Urothelium cell line (cell line): ENCODE data around the gene SMAP2.
"Not testable (repeated sequence)": the region's sequence is repeated elsewhere in the genome, so short reads cannot be mapped to it uniquely, and the experiment has no call there.

ENCODE experiments used
- DNase-seq: peaks from one replicate; pipeline ENCODE4 v3.0.0; 2011; ENCODE audit warnings: low spot score, mixed read lengths
- FAIRE-seq: peaks from 2 replicates; lab custom pipeline; 2011; peaks lifted over from hg19 to GRCh38; lab: Jason Lieb, UNC

SMAP2 gene

DNA sequence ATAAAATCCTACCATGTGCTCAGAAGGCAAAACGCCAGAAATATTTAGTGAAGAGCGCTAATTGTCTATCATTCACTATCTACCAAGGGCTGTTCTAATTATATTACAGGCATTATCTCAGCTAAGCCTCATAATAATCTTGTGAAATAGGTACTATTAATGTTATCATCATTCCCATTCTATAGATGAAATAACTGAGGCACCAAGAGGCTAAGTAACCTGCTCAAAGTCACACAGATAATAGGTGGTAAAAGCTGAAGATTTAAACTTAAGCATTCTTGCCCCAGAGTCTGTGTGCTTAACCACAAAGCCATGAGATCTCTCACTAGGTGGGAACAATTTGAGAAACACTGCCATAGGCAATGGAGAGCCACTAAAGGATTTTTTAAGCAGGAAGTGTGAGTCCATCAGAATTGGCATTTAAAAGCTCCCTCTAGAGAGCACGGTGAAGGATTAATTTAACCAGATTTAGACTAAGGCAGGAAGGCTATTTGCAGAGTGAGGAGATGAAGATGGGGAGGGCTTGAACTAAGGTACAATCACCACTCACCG is 1.7 kb upstream of the SMAP2 start:
- no peak for DNase-seq
- FAIRE-seq = no peak

DNA sequence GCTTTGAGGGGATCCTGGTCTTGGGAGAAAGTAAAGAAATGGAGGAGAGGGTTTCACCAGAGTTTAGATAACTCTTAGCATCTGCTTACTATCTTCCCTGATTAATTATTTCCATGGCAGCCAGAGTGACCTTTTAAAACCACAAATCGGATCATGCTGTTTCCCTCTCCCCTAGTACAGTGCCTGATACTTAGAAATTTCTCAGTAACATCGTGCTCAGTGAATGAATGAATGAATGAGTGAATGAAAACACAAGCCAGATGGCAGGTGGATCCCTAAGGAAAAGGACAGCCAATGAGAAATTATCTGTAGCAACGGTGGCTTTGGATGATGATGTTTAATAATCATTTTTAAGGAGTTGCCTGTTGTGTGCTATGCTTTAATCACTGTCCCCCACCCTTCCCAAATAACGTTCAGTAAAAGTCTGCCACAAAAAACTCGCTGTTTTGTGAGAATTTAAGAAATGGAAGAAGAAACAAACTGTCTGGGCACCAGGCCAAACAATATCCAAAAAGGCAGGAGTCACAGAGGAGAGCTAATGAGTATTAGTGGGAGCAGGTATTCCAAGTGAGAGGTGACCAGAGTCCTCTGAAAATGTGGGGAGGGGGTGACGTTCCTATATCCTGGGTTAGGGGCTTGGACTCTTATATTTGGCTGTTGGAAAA is 737 bp upstream of the SMAP2 start:
- no peak for FAIRE-seq
- DNase-seq = peak; percentile 17

DNA sequence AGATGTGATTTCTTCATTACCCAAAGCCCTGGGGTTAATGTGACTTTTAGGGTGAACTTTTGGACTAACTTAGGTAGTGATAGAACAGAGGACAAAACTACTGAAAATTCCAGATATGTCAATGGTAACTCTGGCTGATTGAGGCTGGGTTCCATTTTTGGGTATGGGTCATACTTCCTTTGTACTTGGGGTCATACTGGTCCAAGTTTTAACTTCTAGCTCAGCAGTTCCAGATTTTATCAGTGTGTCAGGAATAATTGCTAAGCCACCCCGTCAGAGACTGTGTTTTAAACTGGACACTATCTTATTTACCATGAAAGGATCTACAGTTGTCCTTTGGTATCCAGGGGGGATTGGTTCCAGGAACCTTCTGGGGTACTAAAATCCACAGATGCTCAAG is 4.0 kb downstream of the SMAP2 start:
- no peak for DNase-seq
- FAIRE-seq = no peak

DNA sequence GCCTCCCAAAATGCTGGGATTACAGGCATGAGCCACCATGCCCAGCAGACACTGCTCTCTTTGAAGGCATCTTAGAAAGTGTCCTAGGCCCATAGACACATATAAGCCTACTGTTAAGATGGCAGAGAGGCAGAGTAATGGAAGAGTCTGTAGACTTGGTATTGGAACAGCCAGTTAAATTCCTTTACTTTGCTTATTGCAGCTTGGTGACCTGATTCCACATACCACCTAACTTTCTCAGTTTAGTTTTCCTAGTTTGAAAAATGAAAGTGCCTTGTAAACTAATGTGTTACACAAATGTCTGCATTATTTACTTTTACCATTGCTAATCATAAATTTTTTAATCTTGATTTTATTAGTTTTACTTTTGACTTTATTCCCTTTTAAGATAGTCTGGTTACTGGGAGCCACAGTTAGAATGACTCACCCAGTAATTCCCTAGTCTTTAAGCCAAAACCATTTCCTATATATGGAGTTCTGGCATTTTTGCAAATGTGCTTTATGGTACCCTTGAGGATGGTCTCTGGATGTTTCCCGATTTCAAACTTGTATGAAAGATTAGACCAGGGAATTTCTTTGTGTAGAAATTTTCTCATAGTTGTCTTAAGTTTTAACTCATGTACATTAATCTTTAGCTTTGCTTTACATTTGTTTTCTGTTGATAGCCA is 6.4 kb downstream of the SMAP2 start:
- FAIRE-seq (no peak), DNase-seq (peak; percentile 20)

DNA sequence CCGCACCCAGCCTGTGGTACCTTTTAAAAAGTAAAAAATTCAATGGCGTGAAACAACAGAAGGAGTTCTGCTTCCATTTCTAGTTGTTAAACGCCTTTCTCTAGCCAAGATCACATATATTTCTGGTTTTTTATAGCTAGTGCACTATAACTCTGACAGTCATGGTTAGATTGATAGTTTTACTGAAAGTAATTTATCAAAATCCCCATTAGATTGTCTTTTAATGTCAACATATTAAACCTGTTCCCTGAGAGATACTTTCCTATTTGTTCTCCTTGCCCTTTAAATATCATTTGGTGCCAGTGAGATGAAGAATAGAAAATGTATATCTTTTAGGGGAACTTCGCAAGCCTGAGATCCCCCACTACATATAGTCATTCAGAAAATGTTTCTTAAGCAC is 7.3 kb downstream of the SMAP2 start:
- DNase-seq (no peak), FAIRE-seq (no peak)

DNA sequence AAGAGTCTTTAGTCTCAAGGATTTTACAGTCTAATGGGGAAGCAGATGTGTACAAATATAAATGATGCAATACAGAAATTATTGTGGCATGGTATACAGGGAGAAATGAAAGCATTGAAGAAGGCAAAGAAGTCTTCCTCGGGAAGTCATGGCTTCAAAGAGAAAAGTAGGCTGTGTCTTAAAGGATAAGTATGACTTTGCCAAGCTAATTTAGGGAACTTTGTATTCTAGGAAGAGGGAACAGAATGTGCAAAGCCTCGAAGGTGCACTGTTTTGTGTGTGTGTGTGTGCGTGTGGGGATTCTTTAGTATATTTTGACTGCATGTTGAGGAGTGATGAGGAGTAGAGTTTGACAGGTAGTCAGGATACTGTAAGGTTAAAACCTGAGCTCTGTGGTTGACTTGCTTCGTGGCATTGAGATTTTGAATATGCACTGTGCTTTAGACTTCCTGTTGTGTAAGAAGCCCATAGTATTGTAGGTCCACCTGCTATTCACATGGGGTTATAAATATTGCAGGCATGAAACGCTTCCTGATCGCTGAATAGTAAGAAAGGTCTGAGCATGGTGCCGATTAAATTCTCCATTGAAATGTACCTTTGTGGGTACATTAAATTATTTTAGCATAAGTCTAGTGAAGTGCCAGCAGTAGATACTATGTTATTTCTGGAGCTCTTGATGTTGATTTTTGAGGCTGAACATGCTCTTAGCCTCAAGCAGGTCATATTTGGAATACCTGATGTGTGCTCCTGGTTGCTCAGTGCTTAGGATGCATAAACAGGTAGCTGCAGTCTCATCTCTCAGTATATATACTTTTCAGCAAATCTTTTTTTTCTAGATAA is 8.0 kb downstream of the SMAP2 start:
- DNase-seq (no peak), FAIRE-seq (no peak)

DNA sequence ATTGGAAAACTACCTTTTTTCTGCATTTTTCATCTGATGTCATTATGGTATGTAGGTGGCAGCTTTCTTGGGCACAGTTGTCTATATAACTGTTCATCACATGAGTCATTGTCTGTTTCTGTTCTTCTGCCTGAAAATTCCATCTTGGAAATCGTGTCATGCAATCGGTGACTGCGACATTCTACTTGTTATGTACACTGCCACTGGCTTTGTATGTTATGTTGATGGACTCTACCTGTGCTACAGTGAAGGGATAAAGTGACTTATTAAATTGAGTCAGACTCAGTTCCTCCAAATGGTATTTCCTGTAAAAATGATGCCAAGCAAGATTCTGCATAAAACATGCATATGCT is 8.6 kb downstream of the SMAP2 start:
- DNase-seq = no peak
- FAIRE-seq = no peak

DNA sequence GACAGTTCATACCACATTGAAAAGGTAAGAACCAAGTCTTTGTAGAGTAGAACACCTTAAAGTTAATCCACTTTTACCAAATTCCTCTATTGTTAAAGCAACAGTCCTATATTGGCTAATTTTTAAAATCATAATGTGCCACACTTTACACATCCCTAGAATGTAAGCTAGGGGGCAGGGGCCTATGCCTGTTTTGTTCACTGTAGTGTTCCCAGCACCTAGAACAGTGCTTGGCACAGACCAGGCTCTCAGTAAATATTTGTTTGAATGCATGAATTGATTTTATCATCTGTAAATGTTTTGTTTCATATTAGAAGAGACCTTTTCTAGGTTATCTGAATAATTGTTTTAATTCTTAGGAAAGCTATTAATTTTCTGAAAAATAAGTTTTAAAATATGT is 9.1 kb downstream of the SMAP2 start:
- no peak for DNase-seq
- FAIRE-seq = no peak

DNA sequence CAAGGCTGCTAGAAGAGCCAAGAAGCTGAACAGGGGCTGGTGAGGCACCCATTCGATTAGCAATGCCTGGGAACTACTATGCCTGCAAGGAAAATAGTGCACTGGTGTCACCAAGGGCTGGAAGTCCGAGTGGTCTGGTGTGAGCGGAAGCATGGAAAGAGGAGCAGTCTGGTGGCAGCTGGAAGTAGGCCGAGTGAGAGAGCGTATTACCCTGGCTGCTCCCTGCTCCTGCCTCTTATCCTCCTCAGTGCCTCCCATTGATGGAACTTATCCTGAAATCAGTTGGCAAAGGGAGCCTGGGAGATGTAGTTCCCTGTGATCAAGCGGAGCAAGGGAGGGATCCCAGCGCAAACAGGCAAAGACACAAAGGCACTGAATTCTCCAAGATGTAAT is 9.6 kb downstream of the SMAP2 start:
- FAIRE-seq (no peak), DNase-seq (no peak)

DNA sequence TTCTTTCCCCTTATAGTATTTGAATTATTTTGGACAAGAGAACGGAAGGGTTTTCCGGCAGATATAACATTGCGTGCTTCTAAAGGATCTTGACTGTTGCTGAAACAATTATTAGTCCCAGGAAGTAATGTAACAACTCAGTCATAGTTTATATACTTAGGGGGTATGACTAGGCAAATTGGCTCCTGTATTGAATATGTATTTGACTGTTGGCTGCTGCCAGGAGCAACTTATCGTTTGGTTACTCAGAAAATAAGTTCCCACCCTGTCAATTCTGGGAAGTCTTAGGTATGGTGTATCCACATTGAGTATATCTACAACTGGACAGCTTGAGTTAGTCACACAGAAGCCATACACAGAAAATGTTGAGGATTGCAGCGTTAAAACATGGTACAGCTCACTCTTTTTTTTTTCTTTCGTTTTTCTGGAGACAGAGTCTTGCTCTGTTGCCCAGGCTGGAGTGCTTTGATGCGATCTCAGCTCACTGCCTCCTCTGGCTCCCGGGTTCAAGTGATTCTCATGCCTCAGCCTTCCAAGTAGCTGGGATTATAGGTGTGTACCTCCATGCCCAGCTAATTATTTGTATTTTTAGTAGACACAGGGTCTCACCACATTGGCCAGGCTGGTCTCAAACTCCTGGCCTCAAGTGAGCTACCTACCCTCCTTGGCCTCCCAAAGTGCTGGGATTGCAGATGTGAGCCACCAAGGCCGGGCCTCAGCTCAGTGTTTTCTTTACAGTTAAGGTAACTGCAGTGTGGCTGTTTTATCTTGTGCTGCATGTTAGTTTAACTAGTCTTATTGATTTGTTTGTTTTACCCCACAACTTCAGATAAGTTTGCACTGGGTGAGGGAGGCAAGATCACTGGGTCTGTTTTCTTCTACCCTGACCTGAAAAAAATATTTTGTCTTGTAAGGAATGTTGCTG is 10.2 kb downstream of the SMAP2 start:
- FAIRE-seq (no peak), DNase-seq (no peak)

DNA sequence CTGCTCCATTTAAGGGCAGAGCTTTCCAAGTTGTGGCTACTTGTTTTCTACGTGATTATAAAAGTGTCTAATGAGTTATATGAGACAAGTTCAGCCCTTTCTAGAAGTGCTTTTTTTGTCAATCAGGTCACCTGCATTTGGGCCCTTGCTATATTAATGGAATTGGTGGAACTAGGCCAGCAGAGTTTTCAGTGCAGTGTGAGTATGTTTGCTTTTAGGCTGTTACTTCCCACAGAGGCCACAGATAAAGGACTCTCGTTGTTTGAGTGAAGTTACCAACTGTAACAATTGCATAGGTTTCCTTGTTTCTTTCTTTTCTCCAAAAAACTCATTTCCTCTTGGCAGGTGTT is 10.9 kb downstream of the SMAP2 start:
- no peak for FAIRE-seq
- no peak for DNase-seq

DNA sequence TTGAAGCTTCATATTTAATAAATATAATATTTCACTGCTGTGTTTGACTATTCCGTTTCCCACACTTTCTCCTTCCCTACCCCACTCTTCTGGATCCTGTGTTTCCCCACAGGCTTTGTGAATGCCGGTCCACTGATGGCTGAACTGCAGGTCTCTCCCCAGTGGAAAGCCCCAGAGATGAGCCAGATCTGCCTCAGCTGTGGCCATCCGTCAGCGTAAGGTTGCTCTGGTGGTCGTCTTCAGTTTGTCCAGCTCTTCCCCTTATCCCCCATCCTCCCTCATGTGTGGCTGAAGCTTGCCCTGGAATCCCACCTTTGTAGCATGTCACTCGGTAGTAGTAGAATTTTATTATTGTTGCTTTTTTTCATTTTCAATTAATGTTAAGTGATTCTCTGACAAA is 11.4 kb downstream of the SMAP2 start:
- FAIRE-seq = no peak

DNA sequence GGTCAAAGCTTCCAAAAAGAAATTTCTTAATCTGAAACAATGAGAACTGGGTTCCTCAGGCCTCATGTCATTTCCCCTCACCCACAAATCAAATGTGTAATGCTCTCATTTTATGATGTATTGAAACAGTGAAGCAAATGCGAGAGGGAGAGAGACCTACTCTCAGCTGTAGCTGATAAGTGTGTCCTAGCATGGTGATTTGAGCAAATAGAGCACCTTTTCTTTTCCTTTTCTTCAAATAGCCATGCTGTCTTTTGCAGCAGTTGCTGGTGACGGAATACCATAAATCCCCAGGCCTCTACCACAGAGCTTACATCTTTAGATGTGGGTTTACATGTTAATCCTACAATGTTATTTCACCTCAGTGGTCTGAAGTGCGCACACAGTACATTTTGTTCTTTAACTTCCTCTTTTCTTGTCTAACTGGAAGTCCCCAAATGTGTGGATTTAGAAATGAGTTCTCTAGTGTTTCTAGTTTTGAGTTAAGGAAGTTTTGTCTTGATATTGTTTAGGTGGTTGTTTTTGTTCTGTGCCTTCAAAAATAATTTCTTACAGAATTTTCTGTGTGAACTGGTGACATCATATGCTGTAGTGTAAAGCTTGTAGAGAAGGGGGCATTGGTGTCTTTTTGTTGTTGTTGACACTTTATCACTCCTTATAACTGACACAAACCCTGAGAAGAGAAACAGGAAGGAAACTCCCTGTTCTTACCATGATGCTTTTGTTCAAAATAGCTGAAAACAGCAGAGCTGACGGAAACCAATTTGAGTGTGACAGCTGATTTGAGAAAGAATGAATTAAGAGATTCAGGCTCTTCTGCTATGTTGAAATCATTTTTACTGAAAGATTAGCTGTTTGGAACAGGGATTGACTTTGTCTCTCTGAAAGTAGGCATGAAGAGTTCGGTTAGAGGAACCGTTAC is 12.2 kb downstream of the SMAP2 start:
- DNase-seq = no peak
- no peak for FAIRE-seq

More for the DNA sequence above, 11.4 kb downstream of the SMAP2 start:
- DNase-seq = no peak

DNA sequence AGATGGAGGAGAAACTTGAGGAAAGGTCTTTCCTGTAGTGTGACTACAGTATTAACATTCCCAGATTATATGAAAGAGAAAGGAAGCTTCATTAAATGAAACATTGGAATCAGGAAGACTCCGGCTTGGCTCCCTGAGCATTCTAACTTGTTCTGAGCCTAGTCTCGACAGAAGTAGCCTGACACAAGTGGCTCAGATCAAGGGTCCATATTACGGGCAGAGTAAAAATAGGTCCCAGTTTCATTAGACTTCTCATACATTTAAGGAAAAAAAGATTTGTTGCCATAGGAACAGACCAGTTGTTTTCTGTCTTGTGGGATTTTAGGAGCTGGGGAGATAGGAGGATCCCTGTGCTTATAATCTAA is 12.8 kb downstream of the SMAP2 start:
- FAIRE-seq (no peak), DNase-seq (no peak)

DNA sequence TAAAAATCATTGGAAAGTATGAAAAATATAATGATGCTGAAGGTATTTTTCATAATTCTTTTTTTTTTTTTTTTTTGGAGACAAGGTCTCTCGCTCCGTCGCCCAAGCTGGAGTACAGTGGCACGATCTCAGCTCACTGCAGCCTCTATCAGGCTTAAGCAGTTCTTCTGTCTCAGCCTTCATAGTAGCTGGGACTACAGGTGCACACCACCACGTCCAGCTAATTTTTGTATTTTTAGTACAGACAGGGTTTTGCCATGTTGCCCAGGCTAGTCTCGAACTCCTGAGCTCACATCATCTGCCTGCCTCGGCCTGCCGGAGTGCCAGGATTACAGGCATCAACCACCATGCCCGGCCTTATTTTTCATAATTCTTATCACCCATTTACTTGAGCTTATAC is 13.3 kb downstream of the SMAP2 start:
- no peak for DNase-seq
- FAIRE-seq = no peak

DNA sequence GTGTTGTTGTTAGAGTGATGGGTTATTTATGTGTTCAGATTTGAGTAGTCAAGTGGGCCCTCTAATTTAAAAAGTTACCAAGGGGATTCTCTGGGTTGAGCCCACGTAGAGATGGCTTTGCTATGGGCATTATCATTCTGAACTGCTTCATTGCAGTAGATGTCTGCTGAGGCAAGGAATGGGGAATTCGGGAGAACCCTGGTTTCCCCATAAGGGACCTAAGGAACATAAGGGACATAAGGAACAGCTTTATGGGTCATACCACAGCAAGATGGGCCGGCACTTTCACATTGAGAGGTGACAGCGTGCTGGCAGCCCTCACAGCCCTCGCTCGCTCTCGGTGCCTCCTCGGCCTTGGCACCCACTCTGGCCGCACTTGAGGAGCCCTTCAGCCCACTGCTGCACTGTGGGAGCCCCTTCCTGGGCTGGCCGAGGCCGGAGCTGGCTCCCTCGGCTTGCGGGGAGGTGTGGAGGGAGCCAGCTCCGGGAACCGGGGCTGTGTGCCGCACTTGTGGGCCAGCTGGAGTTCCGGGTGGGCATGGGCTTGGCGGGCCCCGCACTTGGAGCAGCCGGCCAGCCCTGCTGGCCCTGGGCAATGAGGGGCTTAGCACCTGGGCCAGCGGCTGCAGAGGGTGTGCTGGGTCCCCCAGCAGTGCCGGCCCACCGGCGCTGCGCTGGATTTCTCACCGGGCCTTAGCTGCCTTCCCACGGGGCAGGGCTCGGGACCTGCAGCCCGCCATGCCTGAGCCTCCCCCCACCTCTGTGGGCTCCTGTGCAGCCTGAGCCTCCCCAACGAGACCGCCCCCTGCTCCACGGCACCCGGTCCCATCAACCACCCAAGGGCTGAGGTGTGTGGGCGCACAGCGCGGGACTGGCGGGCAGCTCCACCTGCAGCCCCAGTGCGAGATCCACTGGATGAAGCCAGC is 14.1 kb downstream of the SMAP2 start:
- FAIRE-seq, DNase-seq: not testable (repeated sequence)

DNA sequence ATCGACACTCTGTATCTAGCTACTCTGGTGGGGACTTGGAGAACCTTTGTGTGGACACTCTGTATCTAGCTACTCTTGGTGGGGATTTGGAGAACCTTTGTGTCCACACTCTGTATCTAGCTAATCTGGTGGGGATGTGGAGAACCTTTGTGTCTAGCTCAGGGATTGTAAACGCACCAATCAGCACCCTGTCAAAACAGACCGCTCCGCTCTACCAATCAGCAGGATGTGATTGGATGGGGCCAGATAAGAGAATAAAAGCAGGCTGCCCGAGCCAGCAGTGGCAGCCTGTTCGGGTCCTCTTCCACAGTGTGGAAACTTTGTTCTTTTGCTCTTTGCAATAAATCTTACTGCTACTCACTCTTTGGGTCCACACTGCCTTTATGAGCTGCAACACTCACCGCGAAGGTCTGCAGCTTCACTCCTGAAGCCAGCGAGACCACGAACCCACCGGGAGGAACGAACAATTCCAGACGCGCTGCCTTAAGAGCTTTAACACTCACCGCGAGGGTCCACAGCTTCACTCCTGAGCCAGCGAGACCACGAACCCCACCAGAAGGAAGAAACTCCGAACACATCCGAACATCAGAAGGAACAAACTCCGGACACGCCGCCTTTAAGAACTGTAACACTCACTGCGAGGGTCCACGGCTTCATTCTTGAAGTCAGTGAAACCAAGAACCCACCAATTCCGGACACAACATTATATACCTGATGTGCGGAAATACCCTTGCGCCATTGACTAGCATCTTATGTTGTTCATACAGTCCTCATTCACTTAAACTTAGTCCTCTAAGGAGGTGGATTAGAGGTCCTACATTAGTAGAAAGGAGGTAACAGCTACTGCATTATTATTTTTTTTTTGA is 15.2 kb downstream of the SMAP2 start:
- DNase-seq, FAIRE-seq: not testable (repeated sequence)

DNA sequence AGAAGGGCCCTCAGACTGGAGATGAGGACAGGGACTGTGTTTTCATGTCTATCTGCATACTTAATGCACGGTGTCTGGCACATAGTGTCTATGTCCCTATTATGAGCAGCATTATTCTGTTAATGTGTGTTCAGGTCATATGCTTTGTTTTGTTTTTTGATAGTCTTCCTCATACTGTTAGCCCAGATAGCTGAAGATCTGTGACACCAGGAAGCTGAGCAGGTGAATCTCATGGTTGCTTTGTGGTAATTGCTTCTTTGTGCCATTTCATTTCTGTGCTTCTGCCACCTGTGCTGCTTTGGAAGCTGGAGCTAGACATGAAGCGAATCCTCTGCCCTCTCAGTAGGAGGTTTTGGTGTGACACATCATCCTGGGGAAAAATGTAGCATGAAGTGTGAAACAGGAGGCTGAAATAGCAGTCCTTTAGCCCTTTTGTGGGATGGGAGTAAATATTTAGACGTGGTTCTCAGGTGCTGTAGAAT is 15.8 kb downstream of the SMAP2 start:
- DNase-seq = no peak
- no peak for FAIRE-seq
